HG02973 (cell line): ENCODE results near the gene MAGI2.

Experiments
- ATAC-seq: cut with Tn5 transposase; IDR thresholded peaks from one replicate; pipeline ENCODE4 v1.9.1; 2021; ENCODE audit warnings: moderate library complexity; ENCODE audit not compliant: unreplicated experiment

Gene MAGI2

DNA sequence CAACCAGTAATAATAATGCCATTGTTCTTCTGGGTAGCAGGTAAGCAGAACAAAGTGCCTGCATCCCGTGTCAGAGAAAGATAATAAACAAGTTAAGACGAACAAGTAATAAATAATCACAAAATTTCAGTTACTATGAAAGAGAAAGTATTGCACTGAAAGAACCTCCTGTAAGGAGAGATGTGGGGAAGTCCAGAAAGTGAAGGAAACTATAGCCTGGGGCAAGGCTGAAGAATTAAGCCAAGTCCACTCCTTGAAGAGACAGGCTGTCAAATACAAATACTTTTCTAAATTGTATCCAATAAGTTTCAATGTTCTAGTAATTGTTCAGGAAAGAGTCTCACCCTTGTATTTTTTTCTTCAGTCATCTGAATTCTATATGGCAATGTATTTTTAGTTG lies 611.4 kb downstream of the MAGI2 start:
- no peak for ATAC-seq

- no peak for ATAC-seq
Observed at GRCh38 chr7:78835897-78836296, 617.6 kb downstream of the MAGI2 start.

DNA sequence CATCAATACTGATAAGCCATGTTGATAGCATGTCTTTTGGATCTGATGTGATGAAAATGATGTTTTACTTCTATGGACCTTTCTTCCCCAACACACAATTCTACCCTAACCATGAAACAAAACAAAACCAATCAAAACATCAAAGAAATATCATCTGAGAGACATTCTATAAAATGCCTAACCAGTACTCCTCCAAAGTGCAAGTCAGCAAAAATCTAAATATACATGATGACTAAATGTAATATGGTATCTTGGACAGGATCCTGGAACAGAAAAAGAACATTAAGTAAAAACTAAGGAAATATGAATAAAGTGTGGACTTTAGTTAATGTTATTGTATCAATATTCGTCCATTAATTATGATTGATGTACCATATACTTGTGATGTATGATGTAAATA lies 625.1 kb downstream of the MAGI2 start:
- no peak for ATAC-seq

GRCh38 chr7:78803501-78804127 lies 649.9 kb downstream of the MAGI2 start:
- ATAC-seq: no peak

DNA sequence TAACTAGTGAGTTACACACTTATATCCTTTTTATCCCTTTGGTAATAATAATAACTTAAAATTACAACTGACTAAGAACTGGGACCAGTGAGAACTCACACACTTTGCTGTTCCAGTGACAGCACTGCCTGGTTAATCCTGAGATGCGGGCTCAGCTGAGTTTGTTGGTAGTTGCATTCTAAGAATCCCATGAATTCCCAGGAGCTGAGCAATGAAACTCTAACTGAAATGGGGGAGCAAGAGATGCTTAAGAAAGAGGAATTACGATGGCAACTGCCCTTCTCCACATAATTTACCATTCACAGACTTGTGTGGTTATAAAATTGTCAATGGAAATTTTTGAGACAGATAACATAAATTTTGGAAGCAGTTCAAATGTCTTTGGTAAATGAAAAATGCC lies 659.4 kb downstream of the MAGI2 start:
- no peak for ATAC-seq

DNA sequence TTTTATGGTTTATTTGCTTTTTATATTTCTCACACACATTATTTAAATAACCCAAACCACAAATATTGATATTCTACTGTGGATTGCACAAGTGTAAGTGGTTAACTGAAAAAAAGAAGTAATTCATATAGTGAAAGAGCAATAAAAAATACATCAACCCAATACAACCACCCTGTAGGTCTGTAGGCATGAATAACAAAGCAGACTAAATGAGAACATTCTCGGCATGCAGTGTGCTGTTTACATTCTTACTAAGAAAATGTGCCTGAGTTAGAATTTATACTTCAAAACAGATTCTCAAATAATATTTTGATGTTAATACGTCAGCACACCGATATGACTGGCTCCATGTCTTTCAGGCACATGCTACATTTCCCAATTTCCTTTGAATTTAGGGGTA lies 660.8 kb downstream of the MAGI2 start:
- ATAC-seq: no peak

- no peak for ATAC-seq
Observed at GRCh38 chr7:78792006-78792405, 661.5 kb downstream of the MAGI2 start.

- ATAC-seq: no peak
Observed at GRCh38 chr7:78788464-78788863, 665.0 kb downstream of the MAGI2 start.

- no peak for ATAC-seq
Observed at GRCh38 chr7:78787854-78788253, 665.6 kb downstream of the MAGI2 start.

DNA sequence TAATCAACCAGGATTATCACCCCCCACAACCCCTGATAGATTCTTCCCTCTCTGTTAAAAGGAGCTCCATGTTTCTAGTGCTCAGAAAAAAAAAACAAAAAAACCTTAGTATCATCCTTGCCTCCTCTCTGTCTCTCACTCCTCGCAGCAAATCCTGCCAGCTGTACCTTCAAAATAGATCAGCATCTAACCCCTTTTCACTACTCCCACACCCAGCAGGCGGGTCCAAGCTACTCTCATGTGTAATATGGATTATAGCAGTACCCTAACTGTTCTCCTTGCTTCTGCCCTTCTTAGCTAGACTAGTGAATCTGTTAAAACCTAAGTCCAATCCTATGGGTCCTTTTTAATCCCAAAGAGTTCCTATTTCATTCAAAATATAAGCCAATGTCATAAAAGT lies 667.4 kb downstream of the MAGI2 start:
- ATAC-seq: no peak

DNA sequence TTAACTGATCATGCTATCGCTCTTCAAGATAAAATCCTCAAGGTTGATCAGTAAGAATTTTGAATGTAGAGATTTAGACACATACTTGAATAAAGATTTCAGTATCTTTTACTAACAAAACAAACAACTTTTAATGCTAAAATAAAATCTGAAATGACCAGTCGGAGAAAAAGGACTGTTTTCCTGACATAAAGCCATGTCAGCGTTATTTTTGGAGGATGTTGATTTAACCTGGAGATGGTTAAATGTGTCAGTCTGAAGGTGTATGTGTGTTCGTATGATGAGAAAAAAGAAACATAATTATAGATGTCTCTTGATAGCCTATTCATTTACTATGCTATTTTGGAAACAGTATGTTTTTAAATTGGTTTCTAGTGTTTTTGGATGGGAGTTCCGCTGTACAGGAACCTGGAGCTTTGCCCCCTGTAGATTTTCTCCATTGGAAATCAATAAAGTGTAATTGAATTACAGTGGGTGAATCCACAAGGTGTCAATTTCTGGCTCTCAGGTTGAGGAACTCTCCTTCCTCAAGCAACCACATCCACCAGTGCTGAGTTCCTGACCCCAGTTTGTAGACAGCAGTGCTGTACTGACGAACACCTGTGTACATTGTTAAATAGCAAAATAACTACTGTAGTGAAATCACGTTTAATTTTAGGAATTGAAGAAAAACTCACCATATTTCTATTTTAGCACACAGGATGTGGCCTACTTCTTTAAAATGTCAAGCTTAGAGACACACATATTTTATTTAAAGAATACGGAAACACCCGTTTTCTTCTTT lies 670.1 kb downstream of the MAGI2 start:
- ATAC-seq: no peak

GRCh38 chr7:78780560-78780959 lies 672.9 kb downstream of the MAGI2 start:
- no peak for ATAC-seq

DNA sequence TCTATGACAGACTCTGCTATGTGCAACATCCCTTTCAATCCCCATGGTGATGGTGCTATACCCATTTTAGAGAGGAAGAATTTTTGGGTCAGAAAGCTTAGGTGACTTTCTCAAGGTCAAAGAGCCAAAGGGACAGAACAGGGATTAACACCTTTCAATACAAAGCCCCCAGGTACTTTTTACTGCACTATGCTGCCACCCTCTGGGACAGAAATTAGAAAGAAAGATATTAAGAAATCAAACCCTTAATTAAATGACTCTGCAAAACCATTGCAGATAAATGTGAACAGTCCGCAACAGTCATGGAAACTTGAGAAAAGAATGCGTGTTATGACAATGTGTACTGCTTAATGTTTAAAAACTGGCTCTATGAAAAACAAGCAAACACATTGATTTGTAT lies 673.7 kb downstream of the MAGI2 start:
- ATAC-seq: no peak

- no peak for ATAC-seq
Observed at GRCh38 chr7:78777829-78778228, 675.6 kb downstream of the MAGI2 start.

- ATAC-seq: peak; percentile 44
Observed at GRCh38 chr7:78770422-78771410, 682.8 kb downstream of the MAGI2 start.

GRCh38 chr7:78769481-78770101 lies 683.9 kb downstream of the MAGI2 start:
- peak; percentile 96 for ATAC-seq

DNA sequence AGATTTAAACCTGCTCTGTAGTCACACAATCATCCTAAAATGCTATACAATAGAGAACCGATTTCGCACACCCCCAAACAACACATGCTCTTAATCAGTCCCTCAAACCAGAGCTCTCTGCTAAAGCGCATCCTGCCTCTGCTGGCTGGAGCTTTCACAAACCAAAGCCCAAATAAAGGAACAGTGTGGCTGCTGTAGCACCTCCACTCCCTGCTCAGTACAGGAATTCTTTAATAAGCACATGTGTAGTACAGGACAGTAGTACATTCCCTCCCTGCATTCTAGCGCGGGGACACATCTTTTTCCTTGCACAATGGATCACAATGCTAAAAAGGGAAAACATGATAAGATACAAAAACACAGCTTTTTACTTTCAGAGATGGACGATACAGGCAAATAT lies 684.6 kb downstream of the MAGI2 start:
- no peak for ATAC-seq

DNA sequence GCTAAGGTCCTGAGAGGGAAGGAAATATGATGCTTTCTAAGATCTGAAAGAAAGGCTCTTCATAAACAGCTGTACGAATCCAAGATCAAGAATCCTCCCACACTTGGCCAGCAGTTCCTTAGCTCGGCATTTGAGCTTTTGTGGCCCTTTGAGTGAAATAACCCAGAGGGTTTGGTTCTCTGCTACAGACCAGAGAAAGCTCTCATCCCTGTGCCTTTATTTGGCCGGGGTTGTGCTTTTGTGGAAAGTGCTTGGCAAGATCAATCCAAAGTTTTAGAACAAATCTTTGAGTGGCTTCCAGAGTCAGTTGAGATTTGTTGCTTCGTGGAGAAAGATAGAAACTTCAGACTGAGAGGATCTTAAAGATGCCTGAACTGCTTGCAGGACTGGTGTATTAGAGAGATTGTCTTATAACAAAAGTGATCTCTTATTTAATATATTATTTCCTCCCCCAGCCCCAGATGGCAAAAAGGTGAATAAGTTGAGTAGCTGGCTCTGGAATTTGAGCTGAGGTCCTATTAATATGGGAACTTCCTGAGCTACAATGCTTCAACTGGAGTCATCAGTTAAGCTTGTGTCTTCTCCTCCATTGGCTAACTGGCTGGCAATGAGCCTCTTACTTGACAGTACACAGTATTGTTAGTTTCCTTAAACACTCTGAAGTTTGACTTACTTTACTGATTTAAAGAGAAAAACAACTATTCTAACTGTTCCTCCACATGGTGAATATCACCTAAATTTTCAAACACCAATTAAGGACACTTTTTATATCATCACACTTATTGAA lies 687.3 kb downstream of the MAGI2 start:
- ATAC-seq: no peak

DNA sequence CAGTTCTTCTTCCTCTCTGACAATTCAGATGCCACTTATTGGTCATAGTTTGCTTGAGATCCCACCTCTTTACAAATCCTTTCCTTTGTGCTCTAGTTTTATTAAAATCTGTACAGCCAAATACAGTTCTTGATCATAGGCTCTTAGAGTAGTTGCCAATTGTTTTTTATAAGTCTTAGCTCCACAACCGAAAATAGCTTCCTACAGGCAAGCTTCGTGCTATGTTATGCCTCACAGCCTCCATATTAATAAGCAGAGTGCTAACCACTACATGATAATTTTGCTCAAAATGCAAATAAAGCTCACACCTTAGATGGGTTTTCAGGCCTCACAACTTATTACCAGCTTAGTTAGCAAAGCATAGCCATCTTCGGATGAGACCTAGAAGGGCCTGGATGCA lies 688.9 kb downstream of the MAGI2 start:
- no peak for ATAC-seq

- no peak for ATAC-seq
Observed at GRCh38 chr7:78762625-78763024, 690.8 kb downstream of the MAGI2 start.
